ENCODE measurements around the gene CD1C. TPM values are rescaled to one million over a fixed set of nuclear protein-coding genes. Genes with fewer than 3 reads are reported as not detected.
"Not testable (repeated sequence)": the region's sequence is repeated elsewhere in the genome, so short reads cannot be mapped to it uniquely, and the experiment has no call there.

The CD1C gene
- under 1 TPM; 0.23 to 0.46 TPM for total RNA-seq

DNA sequence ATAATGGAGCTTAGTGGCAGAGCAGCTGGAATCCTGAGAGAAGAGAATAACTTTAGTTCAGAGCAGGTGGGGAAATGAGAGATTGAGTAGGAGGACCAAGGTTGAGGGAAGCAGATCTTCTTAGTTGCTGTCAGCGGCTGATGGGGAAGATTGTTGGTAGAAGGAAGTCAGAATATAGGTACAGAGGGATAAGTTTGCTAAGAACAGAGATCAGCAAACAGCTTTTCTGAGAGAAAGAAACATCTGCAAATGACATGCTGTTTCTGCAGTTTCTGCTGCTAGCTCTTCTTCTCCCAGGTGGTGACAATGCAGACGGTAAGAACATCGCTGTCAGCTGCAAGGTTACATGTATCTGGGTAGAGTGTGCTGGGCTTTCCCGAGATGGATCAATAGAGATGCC, at the start of gene CD1C:
TSS of gene CD1C (plus strand) at position 113 of the 400 bp plus-strand sequence. CDS start at position 255, 142 bp downstream.
- Mint-ChIP-seq H3K27ac (no peak within 1 kb of the TSS), H3K9me3 (peaks cover 0 to 3% of the 10 kb centered on the region in 2 donors)
- no peak for ATAC-seq

DNA sequence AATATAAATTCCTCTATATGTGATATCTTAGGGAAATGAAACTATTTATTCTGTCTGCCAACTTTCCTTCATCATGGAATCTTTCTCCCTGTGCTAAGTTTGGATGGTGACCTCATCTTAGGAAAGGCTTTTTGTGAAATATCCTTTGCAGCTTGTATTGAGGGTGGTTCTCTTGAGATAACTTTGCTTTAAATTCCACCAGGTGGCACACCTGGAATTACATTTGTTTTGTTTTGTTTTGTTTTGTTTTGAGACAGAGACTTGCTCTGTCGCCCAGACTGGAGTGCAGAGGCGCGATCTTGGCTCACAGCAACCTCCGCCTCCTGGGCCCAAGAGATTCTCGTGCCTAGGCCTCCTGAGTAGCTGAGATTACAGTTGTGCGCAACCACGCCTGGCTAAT, 43.1 kb upstream of the CD1C start:
- DNase-seq (ENCODE audit: low spot score in 2 of 2) (no peak), ATAC-seq (no peak)
- Mint-ChIP-seq H3K36me3 (no peaks in the 10 kb centered on the region), H3K27ac (no peak overlapping the region), H3K9me3 (no peaks in the 10 kb centered on the region)

More for the DNA sequence above, at the start of gene CD1C:
- no peak for DNase-seq (ENCODE audit: low spot score in 2 of 2)
- no peaks in the 10 kb centered on the region for H3K36me3 Mint-ChIP-seq

DNA sequence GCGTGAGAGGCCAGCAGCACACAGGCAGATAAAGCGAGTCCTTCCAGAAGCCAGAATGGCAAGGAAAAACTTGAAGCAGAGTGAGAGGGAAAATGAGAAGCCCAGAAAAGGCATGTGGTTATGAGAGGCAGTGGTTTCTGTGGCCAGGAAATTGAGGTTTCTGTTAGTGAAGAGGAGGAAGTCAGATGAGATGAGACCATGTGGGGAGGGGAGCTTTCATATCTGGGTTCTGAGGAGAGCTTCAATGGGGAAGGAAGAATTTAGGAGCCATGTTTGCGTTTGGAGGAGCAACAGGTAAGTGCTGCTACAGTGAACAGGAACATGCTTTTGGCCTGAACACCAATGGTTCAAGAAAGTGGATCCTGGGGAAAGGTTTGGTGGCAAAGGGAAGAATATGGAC, 41.6 kb upstream of the CD1C start:
- peak; percentile 41 to 68 for ATAC-seq
- H3K36me3 Mint-ChIP-seq: no peaks in the 10 kb centered on the region

DNA sequence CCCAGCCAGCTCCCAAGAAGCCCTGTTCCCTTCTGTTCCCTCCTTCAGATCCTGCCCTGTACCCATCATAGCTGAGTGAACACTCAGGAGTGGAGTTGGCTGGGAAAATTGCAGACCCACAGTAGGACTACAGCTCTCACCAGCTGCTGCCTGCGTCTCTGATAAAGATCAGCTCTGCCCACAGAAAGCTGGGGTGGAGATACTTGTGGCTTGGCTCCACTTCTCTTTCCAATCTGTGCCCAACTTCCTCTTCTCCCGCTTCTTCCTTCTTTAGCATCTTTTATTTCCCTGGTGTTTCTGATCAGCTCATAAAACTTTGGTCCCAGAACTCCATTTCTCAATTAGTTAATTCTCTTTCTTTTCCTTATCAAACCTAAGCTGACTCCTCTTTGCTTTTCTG, 41.0 kb upstream of the CD1C start:
- ATAC-seq: no peak
- DNase-seq (ENCODE audit: low spot score in 2 of 2): no peak
- Mint-ChIP-seq H3K36me3 (no peaks in the 10 kb centered on the region), H3K27ac (no peak overlapping the region), H3K9me3 (no peaks in the 10 kb centered on the region)

More for the DNA sequence above, 41.6 kb upstream of the CD1C start:
- peak overlapping the region in 1 of 2 donors; percentile 2 for H3K27ac Mint-ChIP-seq
- DNase-seq (ENCODE audit: low spot score in 2 of 2): peak in 1 of 2 donors; percentile 6
- H3K9me3 Mint-ChIP-seq: no peaks in the 10 kb centered on the region

DNA sequence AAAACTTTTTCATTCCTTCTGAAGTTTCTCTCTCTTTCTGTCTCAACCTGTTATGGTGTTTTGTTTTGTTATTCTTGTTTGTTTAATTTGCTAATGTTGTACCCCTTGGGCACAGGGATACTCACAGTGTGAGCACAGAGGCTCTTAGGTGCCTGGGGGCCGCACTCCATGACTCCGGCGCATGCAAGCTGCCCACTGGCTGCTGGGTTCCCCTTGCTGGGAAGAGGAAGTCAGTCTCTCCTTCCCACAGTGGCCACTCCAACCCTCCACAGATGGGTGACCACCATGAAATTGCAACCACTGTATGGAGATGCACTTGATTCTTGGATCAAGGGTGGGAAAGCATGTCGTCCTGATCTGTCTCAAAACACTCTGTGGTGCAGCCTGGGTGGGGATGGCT, 40.1 kb upstream of the CD1C start:
- no peak for ATAC-seq
- H3K27ac Mint-ChIP-seq: no peak overlapping the region
- no peaks in the 10 kb centered on the region for H3K36me3 Mint-ChIP-seq
- no peaks in the 10 kb centered on the region for H3K9me3 Mint-ChIP-seq
- no peak for DNase-seq (ENCODE audit: low spot score in 2 of 2)

DNA sequence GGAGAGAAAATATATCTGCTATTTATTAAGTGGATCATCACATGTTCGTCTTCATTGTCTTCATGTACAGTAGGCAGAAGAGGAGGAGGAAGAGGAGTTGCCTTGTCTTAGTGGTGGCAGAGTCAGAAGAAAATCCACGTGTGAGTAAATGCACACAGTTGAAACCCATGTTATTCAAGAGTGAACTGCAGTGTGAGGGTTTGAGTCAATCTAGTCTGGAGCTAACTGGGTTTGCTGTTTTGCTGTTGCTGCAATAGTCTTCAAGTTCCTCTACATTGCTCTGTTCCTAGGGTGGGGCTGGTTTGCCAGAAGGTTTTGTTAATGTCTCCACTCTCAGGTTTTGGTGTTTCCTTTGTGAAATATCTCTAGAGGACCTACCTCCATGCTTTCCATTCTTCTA, 38.6 kb upstream of the CD1C start:
- no peaks in the 10 kb centered on the region for H3K36me3 Mint-ChIP-seq
- no peak overlapping the region for H3K27ac Mint-ChIP-seq
- no peaks in the 10 kb centered on the region for H3K9me3 Mint-ChIP-seq
- DNase-seq (ENCODE audit: low spot score in 2 of 2) (no peak), ATAC-seq (no peak)

DNA sequence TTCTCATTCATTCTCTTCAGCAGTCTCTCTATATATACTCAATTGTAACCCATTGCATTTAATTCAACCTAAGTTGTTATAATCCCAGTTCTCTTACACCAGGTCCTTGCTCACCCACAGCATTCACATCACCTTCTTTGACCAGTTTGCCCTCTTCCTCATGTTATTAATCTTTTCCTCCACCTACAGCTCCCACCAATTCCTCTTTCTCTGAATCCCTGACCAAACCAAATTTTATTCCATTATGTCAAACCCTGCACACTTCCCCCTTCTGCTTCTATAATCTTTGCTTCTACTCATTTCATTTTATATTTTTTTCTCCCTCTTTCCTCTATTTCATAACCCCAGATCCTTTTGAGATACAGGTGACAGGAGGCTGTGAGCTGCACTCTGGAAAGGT, 34.1 kb upstream of the CD1C start:
- H3K36me3 Mint-ChIP-seq: no peaks in the 10 kb centered on the region
- no peak overlapping the region for H3K27ac Mint-ChIP-seq
- no peak for ATAC-seq
- H3K9me3 Mint-ChIP-seq: no peaks in the 10 kb centered on the region
- no peak for DNase-seq (ENCODE audit: low spot score in 2 of 2)

DNA sequence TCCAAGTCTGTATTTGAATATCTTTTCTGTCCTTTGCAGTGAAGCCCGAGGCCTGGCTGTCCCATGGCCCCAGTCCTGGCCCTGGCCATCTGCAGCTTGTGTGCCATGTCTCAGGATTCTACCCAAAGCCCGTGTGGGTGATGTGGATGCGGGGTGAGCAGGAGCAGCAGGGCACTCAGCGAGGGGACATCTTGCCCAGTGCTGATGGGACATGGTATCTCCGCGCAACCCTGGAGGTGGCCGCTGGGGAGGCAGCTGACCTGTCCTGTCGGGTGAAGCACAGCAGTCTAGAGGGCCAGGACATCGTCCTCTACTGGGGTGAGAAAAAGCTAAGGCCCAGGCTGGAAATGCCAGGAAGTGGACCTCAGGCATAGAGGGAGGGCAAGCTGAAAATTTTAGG, 33.0 kb upstream of the CD1C start:
- not testable (repeated sequence) for DNase-seq (ENCODE audit: low spot score in 2 of 2); H3K27ac Mint-ChIP-seq; H3K36me3 Mint-ChIP-seq; H3K9me3 Mint-ChIP-seq; ATAC-seq

DNA sequence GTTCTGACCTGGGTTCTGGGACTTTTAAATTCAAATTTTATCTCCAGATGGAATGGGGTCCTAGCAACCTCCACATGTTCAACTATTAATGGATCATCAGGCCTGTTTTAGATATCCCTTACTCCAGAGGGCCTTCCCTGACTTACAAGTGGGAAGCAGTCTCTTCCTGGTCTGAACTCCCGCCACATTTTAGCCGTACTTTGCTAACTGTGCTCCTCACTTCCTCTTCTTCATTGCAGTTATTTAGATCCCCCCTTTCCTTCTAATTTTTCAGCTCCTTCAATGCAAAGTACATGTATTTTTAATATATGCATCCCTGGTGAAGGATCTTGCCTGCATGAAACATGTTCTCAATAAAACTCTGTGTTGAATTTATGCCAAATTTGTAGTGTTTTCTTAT, 31.8 kb upstream of the CD1C start:
- ATAC-seq: no peak
- no peak overlapping the region for H3K27ac Mint-ChIP-seq
- H3K9me3 Mint-ChIP-seq: no peaks in the 10 kb centered on the region
- H3K36me3 Mint-ChIP-seq: no peaks in the 10 kb centered on the region
- no peak for DNase-seq (ENCODE audit: low spot score in 2 of 2)

DNA sequence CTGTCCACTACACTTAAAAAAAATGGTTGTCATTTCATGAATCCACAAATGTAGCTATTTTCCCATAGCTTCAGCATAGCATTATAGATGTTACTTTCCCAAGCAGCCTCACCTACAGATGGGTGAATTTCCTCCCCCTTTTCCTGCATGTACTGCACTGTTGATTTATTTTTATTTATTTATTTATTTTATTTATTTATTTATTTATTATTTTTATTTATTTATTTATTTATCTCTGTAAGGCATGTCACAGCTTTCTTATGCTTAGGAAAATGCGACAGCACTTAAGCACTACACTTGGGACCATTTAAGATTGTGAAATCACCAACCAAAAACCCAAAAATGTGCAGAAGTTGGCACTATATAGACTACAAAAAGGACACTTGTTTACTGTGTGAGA, 30.6 kb upstream of the CD1C start:
- DNase-seq (ENCODE audit: low spot score in 2 of 2) (no peak), ATAC-seq (no peak)
- no peaks in the 10 kb centered on the region for H3K36me3 Mint-ChIP-seq
- no peaks in the 10 kb centered on the region for H3K9me3 Mint-ChIP-seq
- no peak overlapping the region for H3K27ac Mint-ChIP-seq

DNA sequence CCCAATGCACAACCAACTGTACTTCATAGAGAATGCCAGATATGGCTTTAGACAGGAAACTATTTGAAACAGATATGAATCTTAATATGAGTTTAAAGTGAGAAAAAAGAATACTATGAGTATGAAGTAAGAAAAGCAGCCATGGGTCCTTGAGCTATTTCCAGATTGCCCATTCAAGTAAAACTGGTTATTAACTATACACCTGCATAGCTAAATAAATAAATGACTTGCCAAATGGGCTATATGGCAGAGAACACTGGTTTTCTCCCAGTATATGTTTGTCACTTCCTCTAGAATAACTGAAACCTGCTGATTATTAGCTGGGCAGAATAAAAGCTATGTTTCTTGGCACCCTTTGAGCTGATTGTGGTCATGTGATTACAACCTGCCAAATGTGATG, 17.0 kb upstream of the CD1C start:
- no peaks in the 10 kb centered on the region for H3K36me3 Mint-ChIP-seq
- no peaks in the 10 kb centered on the region for H3K9me3 Mint-ChIP-seq
- ATAC-seq: no peak

DNA sequence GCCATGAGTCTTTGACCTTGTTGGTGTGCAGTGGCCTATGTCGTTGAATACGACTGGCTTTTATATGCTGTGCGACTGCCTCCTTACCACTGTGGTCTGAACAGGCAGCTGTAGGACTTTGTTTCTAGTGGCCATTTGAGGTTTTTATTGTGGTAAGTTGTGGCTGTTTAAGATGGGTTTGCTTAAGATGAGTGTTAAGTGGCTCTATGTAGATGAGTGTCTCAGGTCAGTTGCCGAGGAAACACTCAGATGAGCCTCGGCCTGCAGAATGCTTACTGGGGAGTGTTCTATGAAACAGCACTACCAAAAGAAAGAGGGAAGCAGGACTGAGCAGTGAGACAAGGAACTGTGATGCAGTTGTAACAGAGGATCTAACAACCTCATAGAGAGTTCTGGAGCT, 14.9 kb upstream of the CD1C start:
- Mint-ChIP-seq H3K36me3 (peaks cover 0 to 8% of the 10 kb centered on the region in 2 donors), H3K27ac (no peak overlapping the region), H3K9me3 (no peaks in the 10 kb centered on the region)
- ATAC-seq (no peak), DNase-seq (ENCODE audit: low spot score in 2 of 2) (no peak)

More for the DNA sequence above, 17.0 kb upstream of the CD1C start:
- no peak overlapping the region for H3K27ac Mint-ChIP-seq
- DNase-seq (ENCODE audit: low spot score in 2 of 2): no peak

DNA sequence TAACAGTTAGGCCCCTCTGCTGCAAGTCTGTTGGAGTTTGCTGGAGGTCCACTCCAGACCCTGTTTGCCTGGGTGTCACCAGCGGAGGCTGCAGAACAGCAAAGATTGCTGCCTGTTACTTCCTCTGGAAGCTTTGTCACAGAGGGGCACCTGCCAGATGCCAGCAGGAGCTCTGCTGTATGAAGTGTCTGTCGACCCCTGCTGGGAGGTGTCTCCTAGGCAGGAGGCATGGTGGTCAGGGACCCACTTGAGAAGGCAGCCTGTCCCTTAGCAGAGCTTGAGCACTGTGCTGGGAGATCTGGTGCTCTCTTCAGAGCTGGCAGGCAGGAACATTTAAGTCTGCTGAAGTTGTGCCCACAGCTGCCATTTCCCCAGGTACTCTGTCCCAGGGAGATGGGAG, 7.3 kb upstream of the CD1C start:
- not testable (repeated sequence) for H3K9me3 Mint-ChIP-seq; H3K27ac Mint-ChIP-seq; DNase-seq (ENCODE audit: low spot score in 2 of 2); ATAC-seq
- peaks cover 10 to 24% of the 10 kb centered on the region in 2 donors for H3K36me3 Mint-ChIP-seq

DNA sequence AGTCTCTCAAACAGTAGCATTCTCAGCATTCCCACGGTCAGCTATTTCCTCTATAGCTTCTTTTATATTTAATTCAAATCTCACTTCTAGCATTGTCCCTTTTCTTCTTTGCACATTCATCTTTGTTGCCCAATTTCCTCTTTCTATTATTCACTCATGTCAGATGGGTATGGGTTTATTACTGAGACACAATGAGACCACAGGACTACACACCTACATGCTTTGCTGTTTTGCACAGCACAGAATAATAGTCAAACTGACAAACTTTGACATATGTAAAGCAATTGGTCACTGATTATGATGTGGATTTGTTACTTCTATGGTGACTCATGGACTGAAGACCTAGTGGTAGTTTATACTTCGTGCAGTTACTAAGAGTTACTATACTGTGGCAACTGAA, 5.8 kb upstream of the CD1C start:
- peak; percentile 43 to 67 for ATAC-seq

DNA sequence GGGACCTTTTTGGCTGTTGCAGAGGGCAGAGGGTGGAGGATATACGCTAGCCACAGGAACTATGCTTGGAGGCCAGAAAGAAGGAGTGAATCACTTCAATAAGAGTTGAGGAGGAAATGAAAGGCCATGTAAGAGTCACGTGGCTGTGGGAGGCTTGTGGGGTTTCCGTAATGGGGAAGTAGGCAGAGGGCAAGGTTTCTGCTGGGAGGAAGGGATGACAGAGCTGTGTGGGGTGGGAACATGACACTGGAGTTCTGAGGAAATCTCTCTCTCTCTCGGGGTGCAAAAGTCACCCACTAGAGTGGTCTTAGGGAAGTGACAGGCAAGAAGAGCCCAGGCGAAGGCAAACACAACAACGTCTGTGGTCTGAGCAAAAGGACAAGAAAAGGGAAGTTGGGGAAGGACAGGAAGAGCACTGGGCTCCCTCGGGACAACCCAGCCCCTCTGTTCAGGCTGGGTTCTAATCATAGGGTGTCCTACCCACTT, 3.9 kb upstream of the CD1C start:
- H3K36me3 Mint-ChIP-seq: peaks cover 10 to 16% of the 10 kb centered on the region in 2 donors
- ATAC-seq (peak; percentile 47 to 76), DNase-seq (ENCODE audit: low spot score in 2 of 2) (no peak)
- peak overlapping the region; percentile 22 to 25 for H3K27ac Mint-ChIP-seq
- H3K9me3 Mint-ChIP-seq: peaks cover 4 to 7% of the 10 kb centered on the region in 2 donors

More for the DNA sequence above, 5.8 kb upstream of the CD1C start:
- Mint-ChIP-seq H3K27ac (no peak overlapping the region), H3K36me3 (peaks cover 10 to 18% of the 10 kb centered on the region in 2 donors), H3K9me3 (peaks cover 4 to 7% of the 10 kb centered on the region in 2 donors)
- no peak for DNase-seq (ENCODE audit: low spot score in 2 of 2)

DNA sequence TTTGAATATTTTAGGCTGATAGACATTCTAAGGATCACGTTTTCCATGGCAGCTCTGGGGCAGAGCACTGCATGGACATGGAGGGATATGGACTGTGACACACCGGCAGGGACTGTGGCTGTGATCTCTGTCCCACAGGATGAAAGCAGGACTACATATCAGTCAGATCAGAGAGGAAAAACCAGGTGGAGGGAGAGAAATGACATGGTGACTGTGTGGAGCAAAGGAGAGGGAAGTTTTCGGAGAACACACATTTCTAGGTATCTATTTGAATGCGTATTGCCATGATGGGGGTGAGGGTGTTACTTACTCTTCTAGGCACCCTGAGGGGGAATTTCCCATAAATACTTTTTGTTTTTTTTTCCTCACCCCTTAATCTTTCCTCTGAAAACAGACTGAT, 3.2 kb upstream of the CD1C start:
- Mint-ChIP-seq H3K36me3 (peaks cover 4 to 11% of the 10 kb centered on the region in 2 donors), H3K27ac (peak overlapping the region in 1 of 2 donors; percentile 22), H3K9me3 (peaks cover 2 to 7% of the 10 kb centered on the region in 2 donors)
- ATAC-seq: peak; percentile 54 to 70
- no peak for DNase-seq (ENCODE audit: low spot score in 2 of 2)

DNA sequence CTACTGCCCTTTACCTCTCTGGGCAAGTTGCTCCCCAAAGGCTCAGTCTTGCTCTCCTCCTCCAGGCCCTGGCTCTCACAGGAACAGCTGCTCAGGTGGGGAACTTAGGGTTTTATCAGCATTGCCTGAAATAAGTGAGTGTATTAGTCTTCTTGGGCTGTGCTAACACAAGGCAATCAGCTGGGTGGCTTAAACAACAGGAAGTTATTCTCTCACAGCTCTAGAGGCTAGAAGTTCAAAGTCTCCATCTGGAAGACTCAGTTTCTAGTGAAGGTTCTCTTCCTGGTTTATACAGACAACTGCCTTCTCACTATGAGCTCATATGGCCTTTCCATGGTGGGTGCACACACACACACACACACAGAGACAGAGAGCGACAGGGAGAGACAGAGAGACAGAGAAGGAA, 2.8 kb upstream of the CD1C start:
- DNase-seq (ENCODE audit: low spot score in 2 of 2): no peak
- Mint-ChIP-seq H3K27ac (no peak overlapping the region), H3K9me3 (peaks cover 0 to 7% of the 10 kb centered on the region in 2 donors), H3K36me3 (peaks cover 0 to 6% of the 10 kb centered on the region in 2 donors)
- peak in 1 of 2 donors; percentile 16 for ATAC-seq

DNA sequence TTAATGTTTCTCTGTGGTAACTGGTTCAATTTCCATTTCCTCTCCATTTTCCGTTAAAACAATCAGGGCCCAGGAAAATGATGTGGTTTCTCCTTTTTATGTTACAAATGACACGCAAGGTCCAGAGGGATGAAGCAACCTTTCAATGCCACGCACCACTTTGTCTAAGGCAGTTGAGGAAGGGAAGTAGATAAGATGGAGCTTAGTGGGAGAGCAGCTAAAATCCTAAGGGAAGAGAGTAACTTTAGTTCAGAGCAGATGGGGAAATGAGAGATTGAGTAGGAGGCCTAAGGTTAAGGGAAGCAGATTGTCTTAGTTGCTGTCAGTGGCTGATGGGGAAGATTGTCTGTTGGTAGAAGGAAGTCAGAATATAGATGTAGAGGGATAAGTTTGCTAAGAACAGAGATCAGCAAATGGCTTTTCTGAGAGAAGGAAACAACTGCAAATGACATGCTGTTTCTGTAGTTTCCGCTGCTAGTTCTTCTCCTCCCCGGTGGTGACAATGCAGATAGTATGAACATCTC, 660 bp downstream of the CD1C start:
- Mint-ChIP-seq H3K9me3 (peaks cover 0 to 3% of the 10 kb centered on the region in 2 donors), H3K27ac (no peak overlapping the region), H3K36me3 (no peaks in the 10 kb centered on the region)
- DNase-seq (ENCODE audit: low spot score in 2 of 2) (no peak), ATAC-seq (no peak)
